Stimulated activated CD8-positive, alpha-beta memory T cell treated with anti-CD3 and anti-CD28 coated beads, Interleukin-12 subunit alpha, Interleukin-12 subunit beta, amount 100 ng/mL, for 4 hours (primary cell): Measurements from ENCODE around the gene GPC5.
"Not testable (repeated sequence)": the region's sequence is repeated elsewhere in the genome, so short reads cannot be mapped to it uniquely, and the experiment has no call there.

Experiments
- DNase-seq: peaks from one replicate; pipeline ENCODE4 v3.0.0-alpha.2; 2020; ENCODE audit warnings: low read depth

GPC5 gene

GRCh38 chr13:91368676-91369440 is 29.6 kb upstream of the GPC5 start:
- DNase-seq, result no peak

DNA sequence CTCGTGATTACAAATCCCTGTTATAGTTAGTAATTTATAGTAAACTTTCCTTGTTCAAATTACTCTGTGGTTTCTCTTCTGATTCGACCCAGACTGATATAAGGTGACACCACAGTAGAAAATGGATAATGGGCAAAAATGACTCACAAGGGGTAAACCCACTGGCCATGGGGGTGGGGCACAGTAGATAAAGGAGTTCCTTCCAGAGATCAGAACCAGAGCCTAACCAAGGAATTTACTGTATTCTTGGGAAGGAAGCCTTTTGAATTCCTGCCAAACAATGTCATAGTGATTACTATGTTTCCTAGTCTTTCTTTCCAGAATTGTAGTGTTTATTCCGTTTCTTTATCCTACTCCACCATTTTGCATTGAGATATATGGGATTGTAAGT is 29.0 kb upstream of the GPC5 start:
- no peak for DNase-seq

GRCh38 chr13:91370501-91370900 is 27.9 kb upstream of the GPC5 start:
- no peak for DNase-seq

DNA sequence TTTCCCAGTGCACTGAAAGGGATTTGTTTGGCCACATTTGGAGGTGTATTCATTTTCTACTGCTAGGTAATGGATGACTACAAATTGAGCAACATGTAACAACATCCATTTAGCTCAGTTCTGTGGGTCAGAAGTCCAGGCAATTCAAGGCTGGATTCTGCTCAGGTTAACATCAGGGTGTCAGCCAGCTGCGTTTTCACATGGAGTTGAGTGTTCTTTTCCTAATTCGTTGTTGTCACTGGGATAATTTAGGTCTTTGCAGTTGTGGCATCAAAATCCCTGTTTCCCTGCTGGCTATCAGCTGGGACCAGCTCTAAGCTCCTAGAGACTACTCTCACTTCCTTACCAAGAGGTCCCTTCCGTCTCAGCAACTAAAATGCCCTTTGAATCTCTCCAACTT is 25.5 kb upstream of the GPC5 start:
- DNase-seq, result no peak

GRCh38 chr13:91375116-91375729 is 23.2 kb upstream of the GPC5 start:
- no peak for DNase-seq

- no peak for DNase-seq
Observed at GRCh38 chr13:91381371-91381770, 17.1 kb upstream of the GPC5 start.

DNA sequence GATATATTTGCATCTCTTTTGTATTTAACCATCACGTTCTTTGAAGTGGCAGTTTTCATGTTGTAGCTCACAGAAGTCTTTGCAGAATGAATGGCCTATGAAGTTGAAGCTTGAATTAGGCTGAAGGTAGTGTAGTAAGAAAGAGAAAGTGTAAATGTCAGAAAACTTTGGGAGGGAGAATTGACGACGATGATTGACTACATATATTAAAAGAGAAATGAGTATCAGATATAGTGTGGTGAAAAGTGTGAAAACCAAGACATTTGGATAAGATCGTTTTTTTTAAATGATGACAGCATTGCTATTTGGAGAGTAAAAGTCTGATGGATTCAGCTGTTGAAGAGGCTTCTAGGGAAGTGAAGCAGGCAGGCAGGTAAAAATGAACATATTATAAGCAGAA is 14.6 kb upstream of the GPC5 start:
- DNase-seq, result no peak

- DNase-seq, result no peak
Observed at GRCh38 chr13:91384896-91385295, 13.5 kb upstream of the GPC5 start.

DNA sequence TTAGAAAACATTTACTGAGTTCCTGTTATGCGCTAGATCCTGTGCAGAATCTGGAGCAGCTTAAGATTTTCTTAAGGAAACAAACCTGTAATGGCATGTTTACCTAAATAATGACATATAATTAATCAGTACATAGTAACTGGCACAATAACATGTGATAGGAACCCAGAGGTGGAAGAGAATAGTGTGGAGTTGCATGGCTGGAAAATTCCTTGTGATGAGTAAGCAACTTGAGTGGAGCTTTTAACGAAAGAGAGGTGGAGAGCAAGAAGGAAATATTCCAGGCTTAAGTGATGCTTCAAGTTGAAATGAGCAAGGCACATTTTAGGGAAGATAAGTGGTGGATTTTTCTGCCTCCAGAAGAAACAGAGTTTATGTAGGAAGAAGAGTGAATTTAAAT is 9.2 kb upstream of the GPC5 start:
- DNase-seq, result no peak

DNA sequence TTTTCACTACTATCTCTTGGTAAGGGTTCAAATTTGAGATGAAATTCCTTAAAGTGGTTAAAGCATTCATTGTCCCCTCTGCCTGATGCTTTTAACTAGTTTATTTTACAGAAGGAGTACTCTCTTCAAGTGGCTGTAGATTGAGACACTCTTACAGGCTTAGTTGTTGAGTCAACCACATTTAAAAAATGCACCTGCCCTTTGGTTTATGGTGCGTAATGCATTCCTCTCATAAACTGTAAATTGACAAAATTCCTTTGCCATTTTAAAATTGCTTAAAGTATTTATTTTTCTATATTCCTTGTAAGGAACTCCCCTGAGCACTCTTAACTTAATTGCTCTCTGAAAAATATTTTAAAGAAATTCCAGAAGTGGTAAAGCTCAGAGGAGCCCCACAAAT is 826 bp upstream of the GPC5 start:
- no peak for DNase-seq

DNA sequence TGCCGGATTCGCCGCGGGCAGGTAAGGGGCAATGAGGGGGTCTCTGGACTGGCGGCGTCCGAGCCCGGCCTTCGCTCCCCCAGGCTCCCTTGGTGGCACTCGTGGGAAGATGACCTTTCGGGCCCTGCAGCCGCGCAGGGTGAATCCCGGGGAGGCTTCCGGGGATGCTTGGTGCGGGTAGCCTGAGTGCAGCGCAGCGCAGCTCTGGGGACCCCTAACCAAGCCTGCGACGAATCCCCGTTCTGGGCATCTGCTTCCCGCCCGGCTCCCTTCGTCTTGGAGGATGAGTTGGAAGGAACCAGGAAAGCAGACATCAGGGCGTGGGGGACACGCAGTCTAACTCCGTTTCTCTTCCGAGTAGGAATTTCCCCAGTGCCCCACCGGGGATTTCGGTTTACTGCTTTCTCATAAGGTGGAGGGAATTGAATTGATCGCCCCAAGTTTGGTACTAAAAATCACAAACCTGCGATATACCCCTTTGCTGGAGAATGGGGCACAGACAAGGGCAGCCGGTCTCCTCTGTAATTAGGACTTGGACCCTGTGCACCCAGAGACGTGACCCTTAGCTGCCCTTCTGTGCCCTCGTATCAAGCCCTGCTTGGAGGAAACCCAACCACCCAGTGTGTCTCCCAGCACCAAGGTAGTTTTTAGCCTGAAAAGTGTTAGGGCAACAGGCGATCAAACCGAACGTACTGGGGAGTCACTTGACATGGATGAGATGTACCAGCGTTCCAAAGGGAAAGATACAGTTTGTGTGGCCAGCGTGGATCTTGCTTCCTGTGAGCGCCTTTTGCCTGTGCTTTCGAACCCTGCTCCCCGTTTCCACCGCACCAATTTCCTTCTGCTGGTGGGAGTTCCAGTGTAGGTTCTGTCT is 1.0 kb downstream of the GPC5 start:
- DNase-seq, result no peak

DNA sequence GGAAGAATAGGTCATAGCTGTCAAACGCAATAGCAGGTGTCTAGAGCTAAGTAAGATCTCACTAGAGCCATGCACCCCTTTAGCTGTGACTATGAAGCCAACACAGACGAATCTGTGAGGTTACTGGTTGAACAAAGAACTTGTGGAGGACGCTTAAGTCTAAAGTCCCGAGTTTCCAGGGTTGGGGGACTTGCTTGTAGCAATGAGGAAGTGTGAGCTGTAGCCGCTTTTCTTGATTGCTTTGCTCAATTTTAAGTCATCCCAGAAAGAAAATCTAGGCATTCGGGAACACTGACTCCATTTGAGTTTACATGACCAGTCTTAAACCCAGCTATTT is 1.6 kb downstream of the GPC5 start:
- DNase-seq, result no peak

DNA sequence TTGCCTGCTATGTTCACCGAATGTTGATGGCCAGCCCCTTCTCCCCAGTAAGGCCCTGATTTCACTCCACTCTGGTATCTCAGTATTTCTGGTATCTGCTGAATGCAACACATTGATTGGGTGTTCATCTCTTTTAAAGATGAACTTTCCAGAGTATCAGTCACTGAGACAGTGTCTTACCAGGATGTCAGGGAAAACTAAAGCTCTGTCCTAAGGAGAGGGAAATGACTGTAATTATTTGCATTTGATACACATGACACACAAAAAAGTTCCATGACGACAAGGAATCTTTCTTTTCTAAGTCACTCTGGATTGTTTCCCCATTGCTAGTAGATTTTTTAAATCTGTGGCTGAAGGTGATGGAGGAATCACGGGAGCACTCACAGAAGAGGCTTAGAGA is 2.2 kb downstream of the GPC5 start:
- DNase-seq, result no peak

DNA sequence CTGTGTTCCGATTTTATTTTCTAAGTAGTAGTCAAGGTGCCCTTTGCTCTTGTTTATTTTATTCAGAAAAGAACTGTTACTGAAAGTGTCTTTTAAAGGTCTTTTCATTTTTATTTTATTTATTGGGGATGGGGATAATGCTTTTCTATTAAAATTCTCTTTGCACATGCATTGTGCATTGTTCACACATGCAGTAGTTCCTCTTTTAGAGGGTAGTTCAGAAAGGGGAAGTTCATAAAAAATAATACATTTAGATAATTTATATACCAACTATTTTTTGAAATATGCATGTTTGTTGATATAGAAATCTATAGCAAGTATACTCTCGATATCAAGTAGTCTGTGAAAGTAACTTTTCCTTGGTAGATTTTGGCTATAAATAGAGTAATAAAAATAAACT is 3.5 kb downstream of the GPC5 start:
- no peak for DNase-seq

GRCh38 chr13:91405240-91405639 is 6.8 kb downstream of the GPC5 start:
- no peak for DNase-seq

DNA sequence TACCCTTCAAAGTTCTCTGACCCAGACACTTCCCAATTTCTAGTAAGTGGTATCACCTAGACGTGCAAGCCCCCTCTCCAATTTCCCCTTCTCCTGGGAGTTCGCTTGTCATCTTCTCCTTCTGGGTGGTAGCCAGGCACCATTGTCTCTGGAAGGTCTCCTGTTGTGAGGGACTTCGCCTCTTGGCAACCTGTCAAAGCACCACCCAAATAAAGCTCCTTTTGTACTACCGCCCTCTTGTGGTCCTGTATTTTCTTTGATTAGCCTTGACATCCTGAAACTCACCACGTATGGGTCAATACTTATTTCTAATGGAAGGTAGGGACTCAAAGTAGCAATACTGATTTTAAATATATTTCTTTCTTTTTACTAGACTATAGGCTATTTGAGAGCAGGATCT is 8.2 kb downstream of the GPC5 start:
- DNase-seq, result no peak

DNA sequence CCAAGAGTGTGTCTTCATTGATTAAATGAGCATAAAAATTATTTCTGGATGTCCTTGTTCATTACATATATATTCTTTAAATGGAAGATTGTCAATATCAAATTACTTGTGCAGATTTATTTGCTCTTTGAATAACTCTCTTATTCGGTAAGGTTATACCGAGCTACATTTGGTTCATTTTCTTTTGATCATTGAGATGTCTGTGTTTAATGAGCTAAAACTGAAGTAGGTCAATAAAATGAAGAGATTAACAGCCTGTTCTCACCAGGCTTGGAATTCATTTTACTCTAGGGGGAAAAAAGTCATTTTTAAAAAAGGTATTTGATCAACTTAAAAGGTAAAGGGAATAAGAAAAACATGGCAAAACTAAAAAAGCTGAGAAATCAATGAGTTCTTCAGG is 10.6 kb downstream of the GPC5 start:
- DNase-seq, result no peak

GRCh38 chr13:91416579-91416978 is 18.2 kb downstream of the GPC5 start:
- DNase-seq, result not testable (repeated sequence)

GRCh38 chr13:91417660-91418325 is 19.4 kb downstream of the GPC5 start:
- no peak for DNase-seq

GRCh38 chr13:91426913-91427312 is 28.5 kb downstream of the GPC5 start:
- DNase-seq, result no peak

DNA sequence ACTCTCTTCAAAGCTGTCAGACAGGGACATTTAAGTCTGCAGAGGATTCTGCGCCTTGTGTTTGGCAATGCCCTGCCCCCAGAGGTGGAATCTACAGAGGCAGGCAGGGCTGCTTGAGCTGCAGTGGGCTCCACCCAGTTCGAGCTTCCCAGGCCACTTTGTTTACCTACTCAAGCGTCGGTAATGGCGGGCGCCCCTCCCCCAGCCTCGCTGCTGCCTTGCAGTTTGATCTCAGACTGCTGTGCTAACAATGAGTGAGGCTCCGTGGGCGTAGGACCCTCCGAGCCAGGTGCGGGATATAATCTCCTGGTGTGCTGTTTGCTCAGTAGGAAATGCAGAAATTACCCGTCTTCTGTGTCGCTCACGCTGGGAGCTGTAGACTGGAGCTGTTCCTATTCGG is 40.3 kb downstream of the GPC5 start:
- DNase-seq, result not testable (repeated sequence)

DNA sequence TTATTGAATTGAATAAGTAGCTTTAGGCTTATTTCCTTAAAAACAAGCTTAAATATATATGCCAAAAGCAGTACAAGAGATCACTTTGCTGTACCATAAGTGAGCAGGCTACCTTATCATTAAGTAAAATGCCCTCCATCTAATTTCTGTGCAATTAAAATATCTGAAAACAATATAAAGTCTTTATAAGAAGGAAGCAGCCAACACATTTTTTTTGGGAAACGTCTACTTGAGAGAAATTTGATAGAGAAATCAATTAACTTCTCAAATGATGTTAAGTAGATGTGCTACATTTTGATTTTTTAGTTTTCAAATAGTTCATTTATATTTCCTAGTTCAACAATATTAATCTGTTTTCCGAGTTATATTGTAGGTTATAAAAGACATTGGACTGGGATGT is 52.5 kb downstream of the GPC5 start:
- no peak for DNase-seq

GRCh38 chr13:91454666-91455065 is 56.2 kb downstream of the GPC5 start:
- no peak for DNase-seq
